Glomerular visceral epithelial cell (primary cell): ENCODE data around the gene TMED7.

Experiments used
- DNase-seq: peaks from one replicate; pipeline ENCODE4 v3.0.0-alpha.2; 2016; ENCODE audit errors: extremely low spot score

The TMED7 gene

GRCh38 chr5:115627295-115627865, 1.5 kb upstream of the TMED7 start:
- no peak for DNase-seq

GRCh38 chr5:115626445-115626823, 598 bp upstream of the TMED7 start:
- no peak for DNase-seq

DNA sequence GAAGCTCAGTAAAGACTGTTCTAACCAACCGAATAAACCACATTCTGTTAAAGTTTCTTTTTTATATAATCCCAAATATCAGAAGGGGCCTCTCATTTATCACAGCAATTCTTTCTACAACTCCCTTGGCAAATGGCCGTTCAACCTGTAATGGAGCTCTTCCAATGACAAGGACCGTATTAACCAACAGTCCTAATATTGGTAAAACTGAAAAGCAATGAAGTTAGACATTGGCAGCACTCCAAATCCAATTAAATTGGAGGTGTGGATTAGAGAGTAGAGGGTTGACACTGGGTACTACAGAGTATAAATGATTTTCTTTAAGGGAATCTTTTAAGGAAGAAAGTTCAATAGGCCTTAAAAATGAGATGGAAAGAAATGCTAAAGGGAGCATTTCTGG, 842 bp downstream of the TMED7 start:
- DNase-seq, result peak; percentile 10

DNA sequence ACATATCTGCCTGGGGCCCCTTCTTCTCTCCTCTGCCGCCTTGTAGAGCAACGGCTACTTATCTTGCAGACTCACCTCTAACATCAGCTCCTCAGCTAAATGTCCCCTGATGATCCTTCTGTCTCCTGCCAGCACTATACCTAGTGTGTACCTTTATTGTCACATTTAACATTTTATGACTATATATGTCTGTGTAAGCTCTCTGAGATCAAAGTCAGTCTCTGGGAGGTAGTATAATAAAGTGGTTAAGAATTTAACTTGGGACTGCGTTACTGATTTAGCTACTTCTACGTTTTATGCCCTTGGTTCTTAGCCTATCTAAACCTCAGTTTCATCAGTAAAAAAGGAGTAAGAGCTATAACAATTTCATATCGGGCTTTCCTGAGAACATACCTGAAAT, 2.2 kb downstream of the TMED7 start:
- DNase-seq, result no peak

DNA sequence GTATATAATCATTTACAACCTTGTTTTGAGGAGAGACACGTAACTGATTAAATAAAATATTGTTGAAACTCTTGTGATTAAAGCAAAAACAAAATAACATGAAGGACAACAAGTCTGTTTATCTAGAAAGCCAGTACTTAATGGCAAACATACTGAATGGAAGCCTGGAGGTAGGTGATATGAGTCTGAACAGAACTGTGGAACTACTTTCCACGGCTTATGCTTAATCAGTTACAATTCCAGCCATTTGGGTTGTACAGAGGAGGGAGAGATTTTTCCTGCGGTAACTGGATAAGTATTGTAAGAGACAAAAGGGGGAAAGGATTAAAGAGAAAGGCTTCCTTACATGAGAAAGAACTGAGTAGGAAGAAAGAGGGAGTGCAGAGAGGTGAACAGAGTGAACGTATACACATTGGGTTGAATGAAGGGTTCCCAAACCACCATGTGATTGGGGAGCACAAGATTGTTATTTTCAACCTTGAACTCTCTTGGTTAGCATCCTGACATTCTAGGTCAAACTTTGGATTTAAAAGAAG, 4.4 kb downstream of the TMED7 start:
- DNase-seq, result no peak

- DNase-seq, result no peak
Observed at GRCh38 chr5:115616892-115617291, 8.9 kb downstream of the TMED7 start.

GRCh38 chr5:115616472-115616871, 9.4 kb downstream of the TMED7 start:
- no peak for DNase-seq

- DNase-seq, result no peak
Observed at GRCh38 chr5:115611873-115612272, 14.0 kb downstream of the TMED7 start.

- no peak for DNase-seq
Observed at GRCh38 chr5:115607935-115608334, 17.9 kb downstream of the TMED7 start.

GRCh38 chr5:115605436-115605835, 20.4 kb downstream of the TMED7 start:
- DNase-seq, result no peak

DNA sequence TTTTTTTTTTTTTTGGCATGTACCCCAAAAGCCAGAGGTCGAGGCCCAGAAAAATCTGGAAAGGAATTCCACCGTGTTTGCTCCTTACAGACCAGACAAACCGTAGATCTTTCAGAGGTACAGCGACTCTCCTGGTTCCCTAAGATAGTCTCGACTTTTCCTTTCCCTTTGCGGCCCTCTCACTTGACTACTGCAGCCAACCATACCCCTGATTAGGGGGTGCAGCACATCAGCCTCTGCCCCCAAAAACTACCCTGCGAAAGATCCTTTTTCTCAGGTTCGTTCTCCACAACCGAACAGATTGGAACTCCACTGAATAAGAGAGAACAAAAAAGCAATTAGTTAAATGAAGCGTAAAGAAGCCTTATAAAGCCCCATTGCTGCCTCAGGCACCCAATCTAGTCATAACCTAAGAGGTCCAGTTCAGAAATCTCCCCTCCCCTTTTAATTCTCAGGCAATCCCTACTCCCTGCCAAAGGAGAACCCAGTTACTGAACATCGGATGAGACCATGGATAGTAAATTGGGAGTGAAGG, 23.2 kb downstream of the TMED7 start:
- DNase-seq, result no peak

DNA sequence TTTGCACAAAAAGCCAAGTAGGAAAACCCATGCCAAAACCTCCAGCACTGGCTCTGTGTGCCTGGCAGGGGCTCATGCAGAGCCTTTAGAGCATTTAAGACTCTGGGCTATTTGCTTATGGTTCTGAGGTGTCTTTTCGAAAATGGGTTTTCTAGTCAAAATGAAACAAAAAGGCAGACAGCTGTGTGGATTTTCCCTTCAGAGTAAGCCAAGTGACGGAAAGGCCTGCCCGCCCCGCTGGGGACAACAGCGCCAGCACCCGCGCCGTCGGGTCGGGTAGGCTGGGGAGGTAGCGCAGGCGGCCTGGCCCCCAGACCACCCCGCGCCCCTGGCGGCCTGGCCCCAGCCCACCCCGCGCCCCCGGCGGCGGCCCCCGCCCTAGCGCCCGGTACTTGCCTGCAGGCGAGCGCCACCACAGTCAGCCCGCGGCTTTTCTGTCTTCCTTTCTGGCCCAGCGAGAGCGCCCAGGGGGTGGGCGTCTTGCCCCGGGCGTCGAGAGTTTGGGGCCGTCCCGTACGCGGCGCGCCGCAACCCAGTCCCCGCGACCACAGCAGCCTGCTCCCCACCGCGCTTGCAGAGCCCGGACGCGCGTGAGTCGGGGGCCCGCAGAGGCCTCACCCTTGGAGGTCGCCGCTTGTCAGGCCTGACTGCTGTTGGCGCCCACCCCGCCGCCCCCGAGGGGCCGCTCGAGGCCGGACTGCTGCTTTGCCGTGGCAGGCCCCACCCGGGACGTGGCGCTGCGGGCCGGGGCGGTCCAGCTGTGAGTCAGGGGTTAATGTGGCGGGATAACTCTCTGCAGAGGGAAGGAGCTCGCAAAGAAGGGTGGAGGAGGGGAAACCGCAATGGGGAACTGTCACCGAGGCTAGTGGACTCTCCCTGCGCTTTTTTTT, 23.9 kb downstream of the TMED7 start, which contains the start of gene TICAM2:
Gene TICAM2 (minus strand): TSS at position 779 of the 890 bp plus-strand sequence. CDS start 21,223 bp downstream, outside the sequence.
- peak; percentile 79 for DNase-seq

- no peak for DNase-seq
Observed at GRCh38 chr5:115600766-115601165, 25.1 kb downstream of the TMED7 start.

DNA sequence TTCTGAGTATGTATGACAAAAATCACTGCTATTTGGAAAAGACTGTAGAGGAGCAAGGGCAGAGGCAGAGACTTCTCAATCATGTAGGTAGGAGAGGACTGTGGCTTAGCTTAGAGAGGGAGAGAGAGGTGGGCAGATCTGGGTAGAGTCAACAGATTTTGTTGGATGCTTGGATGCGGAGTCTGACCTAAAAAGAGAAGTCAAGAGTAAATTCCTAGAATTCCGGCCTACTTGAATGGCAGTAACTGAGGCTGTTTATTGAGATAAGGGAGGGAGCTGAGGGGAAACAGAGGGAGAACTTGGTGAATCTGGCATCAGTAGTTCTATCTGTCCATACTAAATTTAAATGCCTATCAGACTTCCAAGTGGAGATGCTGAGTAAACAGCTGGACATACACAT, 25.9 kb downstream of the TMED7 start:
- DNase-seq, result no peak

DNA sequence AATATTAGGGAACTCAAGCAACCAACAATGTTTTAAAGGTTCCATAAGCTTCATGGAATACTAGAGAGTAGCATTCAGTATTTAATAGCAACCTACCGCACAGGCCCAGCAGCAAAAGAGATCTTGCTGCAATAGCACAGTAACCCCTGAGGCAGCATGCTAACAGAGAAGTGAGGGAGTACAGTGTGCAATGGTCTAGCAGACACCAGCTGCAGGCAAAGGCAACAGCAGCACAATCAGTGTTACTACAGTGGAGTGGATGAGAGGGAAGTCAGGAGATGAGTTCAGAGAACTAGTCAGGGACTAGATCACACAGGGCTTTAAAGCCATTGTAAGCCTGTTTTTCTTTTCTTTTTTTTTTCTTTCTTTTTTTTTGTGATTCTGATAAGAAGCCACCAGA, 26.3 kb downstream of the TMED7 start:
- DNase-seq, result peak; percentile 33

DNA sequence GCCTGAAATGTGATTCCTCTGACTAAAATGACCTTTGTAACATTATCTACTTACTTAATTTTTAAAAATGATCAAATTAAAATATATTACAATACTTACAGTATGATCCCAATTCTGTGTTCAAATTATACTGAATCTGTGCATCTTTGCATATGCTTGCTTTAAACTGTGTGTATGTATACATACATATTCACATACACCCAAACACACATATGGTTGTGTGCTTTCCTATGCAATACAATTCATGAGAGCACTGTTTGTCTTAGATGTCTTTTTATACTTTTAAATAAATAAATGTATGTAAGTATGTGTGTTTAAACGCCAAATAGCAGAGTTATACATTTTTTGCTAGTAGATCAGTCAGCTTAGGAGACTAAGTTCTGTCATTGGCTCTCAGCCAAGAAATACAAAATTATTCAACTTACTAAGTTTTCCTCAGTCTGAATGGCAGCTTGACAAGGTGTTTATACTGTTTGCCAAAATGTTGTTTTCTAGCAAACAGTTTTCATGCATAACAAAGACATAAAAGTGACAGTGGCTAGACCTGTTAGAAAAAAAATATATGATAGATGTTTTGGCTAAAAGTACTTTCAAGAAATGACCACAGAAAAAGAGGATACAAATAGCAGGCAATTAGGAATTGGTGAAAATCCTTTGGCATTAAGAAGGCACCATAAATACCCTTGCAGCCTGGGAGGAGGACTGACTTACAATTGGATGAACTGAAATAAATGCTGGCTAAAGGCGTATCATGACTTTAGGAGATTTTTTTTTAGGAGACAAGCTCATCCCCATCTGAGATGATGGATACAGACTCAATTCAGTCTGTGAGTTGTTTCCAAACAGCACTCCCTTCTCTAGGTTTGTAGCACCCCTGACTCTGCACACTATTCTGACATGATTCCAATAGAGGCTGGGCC, 31.4 kb downstream of the TMED7 start:
- no peak for DNase-seq

- no peak for DNase-seq
Observed at GRCh38 chr5:115589043-115589442, 36.8 kb downstream of the TMED7 start.

DNA sequence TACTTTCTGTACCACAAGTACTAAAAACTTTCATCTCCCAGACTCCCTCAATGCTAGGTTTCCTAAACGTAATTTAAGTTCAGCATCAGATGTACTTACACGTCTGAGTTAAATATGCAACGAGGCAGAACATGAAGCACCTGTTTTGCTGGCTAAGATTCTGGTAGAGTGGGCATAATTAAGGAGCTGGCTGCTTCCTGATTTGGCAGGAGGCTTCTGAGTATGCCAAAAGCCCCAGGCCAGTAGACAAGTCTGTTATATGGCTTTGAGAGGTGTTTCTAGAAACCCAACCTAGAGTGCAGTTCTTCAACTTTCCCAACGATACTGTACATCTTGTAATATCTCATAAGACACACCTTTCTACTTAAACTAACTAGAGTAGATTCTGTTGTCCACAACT, 37.2 kb downstream of the TMED7 start:
- no peak for DNase-seq

- peak; percentile 25 for DNase-seq
Observed at GRCh38 chr5:115586525-115587146, 39.2 kb downstream of the TMED7 start.

DNA sequence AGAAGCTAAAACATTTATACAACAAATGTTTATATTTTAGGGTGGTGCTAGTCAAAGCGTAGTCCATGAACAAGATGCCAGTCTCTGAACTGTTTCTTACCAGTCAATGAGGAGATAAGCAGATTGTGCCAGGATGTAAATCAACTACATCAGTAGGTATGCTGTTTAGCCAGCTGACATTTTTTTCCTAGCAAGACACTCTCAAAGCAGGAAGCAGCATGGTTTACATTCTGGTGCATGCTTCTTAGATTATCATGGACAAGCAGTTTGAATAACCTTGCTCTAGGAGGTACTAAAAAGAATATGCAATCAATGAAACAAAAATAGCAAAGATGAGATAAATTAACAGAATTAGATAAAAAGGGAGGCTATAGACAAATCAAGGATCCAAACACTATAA, 40.6 kb downstream of the TMED7 start:
- DNase-seq, result no peak

GRCh38 chr5:115584501-115584900, 41.3 kb downstream of the TMED7 start:
- DNase-seq, result no peak
